OCI-LY1 (cell line): ENCODE results near the gene ZSCAN31.

Experiments used
- CTCF ChIP-seq: fragments of 200-600 bp; sonication (generic), shearing (Covaris generic); IDR thresholded peaks from 2 replicates; pipeline ENCODE4 v1.5.1; 2017; ENCODE audit warnings: mild to moderate bottlenecking, antibody characterized with exemption, low read length, moderate library complexity, mixed read lengths
- EZH2 ChIP-seq: fragments of 200-600 bp; sonication (generic), shearing (Covaris generic); IDR thresholded peaks from 2 replicates; pipeline ENCODE4 v1.8.0; 2017; ENCODE audit warnings: borderline replicate concordance, mixed run types, mild to moderate bottlenecking, antibody characterized with exemption, low read length, moderate library complexity, mixed read lengths

GRCh38 chr6:28280595-28281287 lies 55.2 kb downstream of the ZSCAN31 start:
- no peak for TF ChIP-seq CTCF
- no peak for TF ChIP-seq EZH2
